Pancreas (tissue), 10 donors: ENCODE measurements around the gene FCN2. TPM values are rescaled to one million over a fixed set of nuclear protein-coding genes. Genes with fewer than 3 reads are reported as not detected.

Experiments used
- ATAC-seq, 4 donors: fragments of 200-7000 bp; cut with Tn5 transposase; one replicate each; pipeline versions ENCODE4 v1.8.0 to v1.9.1; 2020; ENCODE audit warnings: mild to moderate bottlenecking in 4 of 4, moderate library complexity in 4 of 4
- DNase-seq, 6 donors: peaks; one replicate each; pipeline ENCODE4 v3.0.0-alpha.2; 2020
- FAIRE-seq: peaks from 2 replicates; lab custom pipeline; 2012; peaks lifted over from hg19 to GRCh38; lab: Jason Lieb, UNC
- H3K27ac ChIP-seq, 4 donors: fragments of 200-600 bp; sonication (generic); 1 replicate in 3 of 4; 2 replicates in 1 of 4; pipeline versions ENCODE4 v1.5.0 to v1.8.0; 2020
- H3K27me3 ChIP-seq, 4 donors: fragments of 200-600 bp; one replicate each; pipeline ENCODE4 v1.8.0; 2021
- H3K36me3 ChIP-seq, 3 donors: fragments of 200-600 bp; sonication (generic) in 1 of 3; one replicate each; pipeline versions ENCODE4 v1.5.0 to v1.8.0; 2020 to 2021
- H3K4me1 ChIP-seq, 3 donors: fragments of 200-600 bp; one replicate each; pipeline ENCODE4 v1.8.0; 2021
- H3K4me3 ChIP-seq, 4 donors: fragments of 200-600 bp; sonication (generic) in 2 of 4; one replicate each; pipeline versions ENCODE4 v1.5.0 to v1.8.0; 2020 to 2021
- H3K9me3 ChIP-seq, 4 donors: fragments of 200-600 bp; one replicate each; pipeline ENCODE4 v1.8.0; 2021
- WGBS, 2 donors: extraction: QIAGEN DNeasy Blood & Tissue Kit; methylation state at CpG; one replicate each; pipeline ENCODE4 v1.1.7; 2013; 5-methylcytosine and 5-hydroxymethylcytosine counted together
- intact Hi-C, 3 donors: fragments of 100-400 bp; cut with DNase I; formaldehyde crosslinking; loops; one replicate each; pipeline versions ENCODE4 v1.11.1 to v1.14.2; 2022
- polyA plus RNA-seq, 2 donors: library from polyadenylated mRNA; stranded (reverse); fragments of 200-250 nt; gene quantifications; one replicate each; pipeline ENCODE4 v1.2.3, GENCODE V29; 2013
- total RNA-seq, 6 donors: library from RNA; stranded (reverse); fragmentation: NEBNext Ultra II Directional in 4 of 6; extraction: Animal tissue kit (Norgen Biotek cat#: 25700) in 4 of 6; gene quantifications; one replicate each; pipeline versions ENCODE4 v1.2.1 to v1.2.4, GENCODE V29; 2021 to 2023
- TF ChIP-seq, protein P1 (sequence below), 4 donors: fragments of 200-600 bp; sonication (generic) in 3 of 4; IDR thresholded peaks; one replicate each; pipeline versions ENCODE4 v1.5.0 to v1.8.0; 2021; ENCODE audit warnings: antibody characterized with exemption in 4 of 4
- donor health status: healthy with polysubstance abuse.
- donor health status: DM: no; HTN: no; CAD: no; lungs with moderate emphysema.
- donor health status: DM: no; HTN: no; CAD: no.
- donor health status: control.
- donor health status: control.
- donor health status: Bipolar disorder and iron deficiency.
- donor health status: DM: yes; HTN: yes; CAD: no.
- donor health status: DM: no; HTN: no; CAD: no.
- donor health status: DM: no; HTN: no; CAD: no.
- donor health status: DM: yes; HTN: yes; CAD: no.

FCN2 gene
- total and polyA plus RNA-seq, 8 donors: 0.16 to 0.84 (median 0.38) TPM; not detected in 3

DNA sequence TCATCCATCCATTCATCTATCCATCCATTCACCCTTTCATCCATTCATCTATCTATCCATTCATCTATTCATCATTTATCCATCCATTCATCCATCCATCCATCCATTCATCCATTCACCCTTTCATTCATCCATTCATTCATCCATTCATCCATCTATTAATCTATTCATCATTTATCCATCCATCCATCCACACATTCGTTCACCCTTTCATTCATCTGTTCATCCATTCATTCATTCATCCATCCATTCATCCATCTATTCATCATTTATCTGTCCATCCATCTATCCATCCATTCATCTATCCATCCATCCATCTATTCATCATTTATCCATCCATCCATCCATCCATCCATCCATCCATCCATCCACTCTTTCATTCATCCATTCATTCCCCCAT lies 33.9 kb upstream of the FCN2 start:
- H3K27me3 ChIP-seq: no peaks in the 10 kb centered on the region
- DNase-seq: no peak
- no peak for ATAC-seq
- 39 to 47% methylated on average over 1 of the region's 1 CpG for WGBS, 2 donors
- no peak for FAIRE-seq
- H3K4me3 ChIP-seq: no peak overlapping the region
- no peak overlapping the region for H3K27ac ChIP-seq
- no peaks in the 10 kb centered on the region for H3K4me1 ChIP-seq
- H3K36me3 ChIP-seq: no peaks in the 10 kb centered on the region
- TF ChIP-seq, protein P1, sequence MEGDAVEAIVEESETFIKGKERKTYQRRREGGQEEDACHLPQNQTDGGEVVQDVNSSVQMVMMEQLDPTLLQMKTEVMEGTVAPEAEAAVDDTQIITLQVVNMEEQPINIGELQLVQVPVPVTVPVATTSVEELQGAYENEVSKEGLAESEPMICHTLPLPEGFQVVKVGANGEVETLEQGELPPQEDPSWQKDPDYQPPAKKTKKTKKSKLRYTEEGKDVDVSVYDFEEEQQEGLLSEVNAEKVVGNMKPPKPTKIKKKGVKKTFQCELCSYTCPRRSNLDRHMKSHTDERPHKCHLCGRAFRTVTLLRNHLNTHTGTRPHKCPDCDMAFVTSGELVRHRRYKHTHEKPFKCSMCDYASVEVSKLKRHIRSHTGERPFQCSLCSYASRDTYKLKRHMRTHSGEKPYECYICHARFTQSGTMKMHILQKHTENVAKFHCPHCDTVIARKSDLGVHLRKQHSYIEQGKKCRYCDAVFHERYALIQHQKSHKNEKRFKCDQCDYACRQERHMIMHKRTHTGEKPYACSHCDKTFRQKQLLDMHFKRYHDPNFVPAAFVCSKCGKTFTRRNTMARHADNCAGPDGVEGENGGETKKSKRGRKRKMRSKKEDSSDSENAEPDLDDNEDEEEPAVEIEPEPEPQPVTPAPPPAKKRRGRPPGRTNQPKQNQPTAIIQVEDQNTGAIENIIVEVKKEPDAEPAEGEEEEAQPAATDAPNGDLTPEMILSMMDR (IDR thresholded peaks at IDR 0.05): no peak
- H3K9me3 ChIP-seq: no peaks in the 10 kb centered on the region
- intact Hi-C loops: no loop called here

DNA sequence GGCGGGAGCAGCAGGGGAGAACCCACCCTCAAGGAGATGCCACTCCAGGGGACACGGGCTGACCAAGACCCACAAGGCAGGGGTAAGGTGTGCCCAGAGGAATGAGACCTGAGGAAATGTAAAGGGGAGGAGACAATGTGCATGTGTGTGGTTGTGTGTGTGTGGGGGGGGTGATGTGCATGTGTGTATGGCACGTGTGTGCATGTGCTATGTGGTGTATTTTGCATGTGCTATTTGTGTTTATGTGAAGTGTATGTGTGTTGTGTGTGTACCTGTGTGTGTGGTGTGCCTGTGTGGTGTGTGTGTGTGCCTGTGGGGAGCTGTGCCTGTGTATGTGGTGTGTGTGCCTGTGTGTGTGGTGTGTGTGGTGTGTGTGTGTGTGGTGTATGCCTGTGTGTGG lies 33.5 kb upstream of the FCN2 start:
- DNase-seq: no peak
- H3K4me1 ChIP-seq: no peaks in the 10 kb centered on the region
- FAIRE-seq: no peak
- no peak for ATAC-seq
- H3K27me3 ChIP-seq: no peaks in the 10 kb centered on the region
- H3K9me3 ChIP-seq: no peaks in the 10 kb centered on the region
- intact Hi-C loops: no loop called here
- no peaks in the 10 kb centered on the region for H3K36me3 ChIP-seq
- no peak overlapping the region for H3K27ac ChIP-seq
- 46 to 59% methylated on average over 3 of the region's 3 CpGs for WGBS, 2 donors
- no peak overlapping the region for H3K4me3 ChIP-seq
- TF ChIP-seq, protein P1 (IDR thresholded peaks at IDR 0.05): no peak

DNA sequence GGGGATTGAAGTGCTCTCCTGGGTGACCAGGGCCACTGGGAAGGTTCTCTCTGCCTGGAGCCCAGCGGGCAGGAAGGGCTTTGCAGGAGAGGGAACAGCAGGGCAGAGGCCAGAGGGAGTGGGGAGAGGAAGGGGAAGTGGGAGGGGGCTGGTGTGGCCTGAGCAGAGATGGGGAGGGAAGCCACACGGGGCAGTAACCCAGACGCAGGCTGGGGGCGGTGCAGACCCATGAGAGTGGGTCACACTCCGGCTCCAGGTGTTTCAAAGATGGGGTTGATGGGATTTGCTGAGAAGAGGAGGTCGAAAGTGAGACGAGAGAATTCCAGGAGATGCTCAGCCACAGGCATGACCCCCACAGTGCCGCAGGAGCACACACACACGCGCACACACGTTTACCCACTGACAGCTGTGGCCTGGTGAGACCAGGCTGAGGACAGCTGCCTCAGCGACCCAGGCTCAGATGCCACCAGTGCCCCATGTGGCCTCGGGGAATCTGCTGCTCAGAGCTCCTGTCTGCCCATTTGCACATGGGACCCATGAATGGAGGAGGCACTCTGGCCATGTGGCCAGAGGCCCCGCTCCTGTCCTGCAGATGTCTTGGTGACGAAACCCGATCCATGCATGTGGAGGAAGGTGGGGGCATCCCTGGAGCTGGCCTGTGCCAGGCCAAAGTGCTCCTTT lies 32.7 kb upstream of the FCN2 start:
- no peak overlapping the region for H3K4me3 ChIP-seq
- DNase-seq: peak in 1 of 6 donors; percentile 30
- no peaks in the 10 kb centered on the region for H3K27me3 ChIP-seq
- no peak for ATAC-seq
- no peaks in the 10 kb centered on the region for H3K36me3 ChIP-seq
- FAIRE-seq: no peak
- 58 to 75% methylated on average over 15 to 16 of the region's 16 CpGs for WGBS, 2 donors
- no peak overlapping the region for H3K27ac ChIP-seq
- intact Hi-C loops: no loop called here
- no peaks in the 10 kb centered on the region for H3K4me1 ChIP-seq
- TF ChIP-seq, protein P1 (IDR thresholded peaks at IDR 0.05): no peak
- no peaks in the 10 kb centered on the region for H3K9me3 ChIP-seq

DNA sequence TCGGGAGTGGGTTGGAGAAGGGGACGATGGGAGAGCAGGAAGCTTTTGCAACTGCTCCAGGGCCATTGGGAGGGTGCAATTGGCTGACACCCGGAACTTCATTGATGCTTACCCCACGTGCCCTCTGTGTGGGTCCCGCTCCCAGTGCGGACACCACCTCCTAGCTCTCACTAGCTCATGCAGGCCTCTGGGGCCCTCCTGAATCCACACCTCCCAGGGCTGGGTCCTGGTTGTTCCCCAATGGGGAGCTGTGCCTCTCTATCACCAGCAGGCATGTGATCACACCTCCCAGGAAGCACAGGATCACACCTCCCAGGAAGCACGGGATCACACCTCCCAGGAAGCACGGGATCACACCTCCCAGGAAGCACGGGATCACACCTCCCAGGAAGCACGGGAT lies 32.1 kb upstream of the FCN2 start:
- no peaks in the 10 kb centered on the region for H3K9me3 ChIP-seq
- H3K36me3 ChIP-seq: no peaks in the 10 kb centered on the region
- ATAC-seq (no peak), DNase-seq (no peak), FAIRE-seq (no peak)
- intact Hi-C loops: no loop called here
- no peak overlapping the region for H3K4me3 ChIP-seq
- H3K27ac ChIP-seq: no peak overlapping the region
- TF ChIP-seq, protein P1 (IDR thresholded peaks at IDR 0.05): no peak
- 77 to 83% methylated on average over 8 to 10 of the region's 10 CpGs for WGBS, 2 donors
- no peaks in the 10 kb centered on the region for H3K4me1 ChIP-seq
- H3K27me3 ChIP-seq: no peaks in the 10 kb centered on the region

DNA sequence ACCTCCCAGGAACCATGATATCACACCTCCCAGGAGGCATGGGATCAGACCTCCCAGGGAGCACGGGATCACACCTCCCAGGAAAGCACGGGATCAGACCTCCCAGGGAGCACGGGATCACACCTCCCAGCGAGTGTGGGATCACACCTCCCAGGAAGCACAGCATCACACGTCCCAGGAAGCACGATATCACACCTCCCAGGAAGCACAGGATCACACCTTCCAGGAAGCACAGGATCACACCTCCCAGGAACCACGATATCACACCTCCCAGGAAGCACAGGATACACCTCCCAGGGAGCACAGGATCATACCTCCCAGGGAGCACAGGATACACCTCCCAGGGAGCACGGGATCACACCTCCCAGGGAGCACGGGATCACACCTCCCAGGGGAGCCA lies 30.0 kb upstream of the FCN2 start:
- Histone ChIP-seq H3K9me3 (no peaks in the 10 kb centered on the region), H3K36me3 (no peaks in the 10 kb centered on the region), H3K27ac (no peak overlapping the region), H3K27me3 (no peaks in the 10 kb centered on the region), H3K4me3 (no peak overlapping the region), H3K4me1 (no peaks in the 10 kb centered on the region)
- TF ChIP-seq, protein P1 (IDR thresholded peaks at IDR 0.05): no peak
- WGBS, 2 donors: 77 to 87% methylated on average over 9 of the region's 9 CpGs
- FAIRE-seq: no peak
- no peak for DNase-seq
- no peak for ATAC-seq
- intact Hi-C loops: no loop called here
